HepG2 (cell line): ENCODE results near the gene AAGAB. TPM values are rescaled to one million over a fixed set of nuclear protein-coding genes. Genes with fewer than 3 reads are reported as not detected.

Experiments used
- MLXIP ChIP-seq: sonication (generic); formaldehyde crosslinking; IDR thresholded peaks from 2 replicates; pipeline ENCODE4 v1.9.0; 2021; ENCODE audit warnings: missing genetic modification reagents, borderline replicate concordance
- NFIC ChIP-seq: IDR thresholded peaks from 2 replicates; pipeline ENCODE4 v1.6.1; 2012; ENCODE audit warnings: mild to moderate bottlenecking, low read length, inconsistent platforms
- polyA plus RNA-seq, 8 experiments: library from polyadenylated mRNA; depleted of rRNA in 3 of 8; stranded (reverse) in 7 of 8; unstranded in 1 of 8; fragments of >200 nt; fragmentation: Illumina TruSeq in 4 of 8; extraction: Trizol in 4 of 8; gene quantifications; 2 replicates each; pipeline versions ENCODE4 v1.2.1 to v1.2.3, GENCODE V29; 2011 to 2016; ENCODE audit warnings: low read depth in 4 of 8, missing spikeins in 1 of 8, mixed read lengths in 1 of 8; ENCODE audit not compliant: insufficient read depth in 1 of 8
- total RNA-seq, 5 experiments: library from RNA; depleted of rRNA; stranded (reverse); fragments of >200 nt; fragmentation: Illumina TruSeq; extraction: Trizol; gene quantifications; 2 replicates each; pipeline ENCODE4 v1.2.3, GENCODE V29; 2016; ENCODE audit warnings: low read depth in 1 of 5
- TF ChIP-seq, protein P1 (sequence below): sonication (generic); formaldehyde crosslinking; IDR thresholded peaks from 2 replicates; pipeline ENCODE4 v1.5.1; 2020; ENCODE audit warnings: mild to moderate bottlenecking, missing genetic modification reagents
- TF ChIP-seq, protein P2 (sequence below): sonication (generic); formaldehyde crosslinking; IDR thresholded peaks from one replicate; pipeline ENCODE4 v1.5.1; 2020; ENCODE audit warnings: mild to moderate bottlenecking, missing genetic modification reagents; ENCODE audit errors: not compliant biosample characterization

AAGAB gene
- total and polyA plus RNA-seq, 2 of the 13 experiments (the other 11 are each of a cell fraction or from before 2014, with no cell fraction given): 8.0 to 34.9 TPM

GRCh38 chr15:67198157-67198754 lies 56.2 kb downstream of the AAGAB start (continued):
- TF ChIP-seq MLXIP (CRISPR knock-in tag) (no peak), NFIC (no peak)
- TF ChIP-seq, protein P1, sequence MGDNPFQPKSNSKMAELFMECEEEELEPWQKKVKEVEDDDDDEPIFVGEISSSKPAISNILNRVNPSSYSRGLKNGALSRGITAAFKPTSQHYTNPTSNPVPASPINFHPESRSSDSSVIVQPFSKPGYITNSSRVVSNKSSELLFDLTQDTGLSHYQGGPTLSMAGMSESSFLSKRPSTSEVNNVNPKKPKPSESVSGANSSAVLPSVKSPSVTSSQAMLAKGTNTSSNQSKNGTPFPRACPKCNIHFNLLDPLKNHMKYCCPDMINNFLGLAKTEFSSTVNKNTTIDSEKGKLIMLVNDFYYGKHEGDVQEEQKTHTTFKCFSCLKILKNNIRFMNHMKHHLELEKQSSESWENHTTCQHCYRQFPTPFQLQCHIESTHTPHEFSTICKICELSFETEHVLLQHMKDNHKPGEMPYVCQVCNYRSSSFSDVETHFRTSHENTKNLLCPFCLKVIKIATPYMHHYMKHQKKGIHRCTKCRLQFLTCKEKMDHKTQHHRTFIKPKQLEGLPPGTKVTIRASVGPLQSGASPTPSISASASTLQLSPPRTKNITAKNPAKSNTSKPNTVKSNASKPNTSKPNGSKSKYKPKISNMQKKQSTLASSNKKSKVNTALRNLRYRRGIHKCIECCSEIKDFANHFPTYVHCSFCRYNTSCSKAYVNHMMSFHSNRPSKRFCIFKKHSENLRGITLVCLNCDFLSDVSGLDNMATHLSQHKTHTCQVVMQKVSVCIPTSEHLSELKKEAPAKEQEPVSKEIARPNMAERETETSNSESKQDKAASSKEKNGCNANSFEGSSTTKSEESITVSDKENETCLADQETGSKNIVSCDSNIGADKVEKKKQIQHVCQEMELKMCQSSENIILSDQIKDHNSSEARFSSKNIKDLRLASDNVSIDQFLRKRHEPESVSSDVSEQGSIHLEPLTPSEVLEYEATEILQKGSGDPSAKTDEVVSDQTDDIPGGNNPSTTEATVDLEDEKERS (CRISPR knock-in tag): no peak
- TF ChIP-seq, protein P2, sequence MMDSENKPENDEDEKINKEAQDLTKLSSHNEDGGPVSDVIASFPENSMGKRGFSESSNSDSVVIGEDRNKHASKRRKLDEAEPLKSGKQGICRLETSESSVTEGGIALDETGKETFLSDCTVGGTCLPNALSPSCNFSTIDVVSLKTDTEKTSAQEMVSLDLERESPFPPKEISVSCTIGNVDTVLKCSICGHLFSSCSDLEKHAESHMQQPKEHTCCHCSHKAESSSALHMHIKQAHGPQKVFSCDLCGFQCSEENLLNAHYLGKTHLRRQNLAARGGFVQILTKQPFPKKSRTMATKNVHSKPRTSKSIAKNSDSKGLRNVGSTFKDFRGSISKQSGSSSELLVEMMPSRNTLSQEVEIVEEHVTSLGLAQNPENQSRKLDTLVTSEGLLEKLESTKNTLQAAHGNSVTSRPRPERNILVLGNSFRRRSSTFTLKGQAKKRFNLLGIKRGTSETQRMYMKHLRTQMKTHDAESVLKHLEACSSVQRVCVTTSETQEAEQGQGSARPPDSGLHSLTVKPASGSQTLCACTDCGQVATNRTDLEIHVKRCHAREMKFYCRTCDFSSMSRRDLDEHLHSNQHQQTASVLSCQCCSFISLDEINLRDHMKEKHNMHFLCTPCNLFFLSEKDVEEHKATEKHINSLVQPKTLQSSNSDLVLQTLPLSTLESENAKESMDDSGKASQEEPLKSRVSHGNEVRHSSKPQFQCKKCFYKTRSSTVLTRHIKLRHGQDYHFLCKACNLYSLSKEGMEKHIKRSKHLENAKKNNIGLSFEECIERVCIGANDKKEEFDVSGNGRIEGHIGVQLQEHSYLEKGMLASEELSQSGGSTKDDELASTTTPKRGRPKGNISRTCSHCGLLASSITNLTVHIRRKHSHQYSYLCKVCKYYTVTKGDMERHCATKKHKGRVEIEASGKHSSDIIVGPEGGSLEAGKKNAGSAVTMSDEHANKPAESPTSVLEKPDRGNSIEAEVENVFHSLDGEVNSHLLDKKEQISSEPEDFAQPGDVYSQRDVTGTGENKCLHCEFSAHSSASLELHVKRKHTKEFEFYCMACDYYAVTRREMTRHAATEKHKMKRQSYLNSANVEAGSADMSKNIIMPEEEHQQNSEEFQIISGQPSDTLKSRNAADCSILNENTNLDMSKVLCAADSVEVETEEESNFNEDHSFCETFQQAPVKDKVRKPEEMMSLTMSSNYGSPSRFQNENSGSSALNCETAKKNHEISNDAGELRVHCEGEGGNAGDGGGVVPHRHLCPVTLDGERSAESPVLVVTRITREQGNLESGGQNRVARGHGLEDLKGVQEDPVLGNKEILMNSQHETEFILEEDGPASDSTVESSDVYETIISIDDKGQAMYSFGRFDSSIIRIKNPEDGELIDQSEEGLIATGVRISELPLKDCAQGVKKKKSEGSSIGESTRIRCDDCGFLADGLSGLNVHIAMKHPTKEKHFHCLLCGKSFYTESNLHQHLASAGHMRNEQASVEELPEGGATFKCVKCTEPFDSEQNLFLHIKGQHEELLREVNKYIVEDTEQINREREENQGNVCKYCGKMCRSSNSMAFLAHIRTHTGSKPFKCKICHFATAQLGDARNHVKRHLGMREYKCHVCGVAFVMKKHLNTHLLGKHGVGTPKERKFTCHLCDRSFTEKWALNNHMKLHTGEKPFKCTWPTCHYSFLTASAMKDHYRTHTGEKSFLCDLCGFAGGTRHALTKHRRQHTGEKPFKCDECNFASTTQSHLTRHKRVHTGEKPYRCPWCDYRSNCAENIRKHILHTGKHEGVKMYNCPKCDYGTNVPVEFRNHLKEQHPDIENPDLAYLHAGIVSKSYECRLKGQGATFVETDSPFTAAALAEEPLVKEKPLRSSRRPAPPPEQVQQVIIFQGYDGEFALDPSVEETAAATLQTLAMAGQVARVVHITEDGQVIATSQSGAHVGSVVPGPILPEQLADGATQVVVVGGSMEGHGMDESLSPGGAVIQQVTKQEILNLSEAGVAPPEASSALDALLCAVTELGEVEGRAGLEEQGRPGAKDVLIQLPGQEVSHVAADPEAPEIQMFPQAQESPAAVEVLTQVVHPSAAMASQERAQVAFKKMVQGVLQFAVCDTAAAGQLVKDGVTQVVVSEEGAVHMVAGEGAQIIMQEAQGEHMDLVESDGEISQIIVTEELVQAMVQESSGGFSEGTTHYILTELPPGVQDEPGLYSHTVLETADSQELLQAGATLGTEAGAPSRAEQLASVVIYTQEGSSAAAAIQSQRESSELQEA (CRISPR knock-in tag): no peak
